Retinal pigment epithelial cell (primary cell): ENCODE data around the gene SND1.

Experiments used
- DNase-seq: peaks from one replicate; pipeline ENCODE4 v3.0.0-alpha.2; 2010; ENCODE audit warnings: low read depth
- H3K4me3 ChIP-seq: 2 replicates; pipeline ENCODE4 v1.5.1; 2011; ENCODE audit warnings: mild to moderate bottlenecking, low read length, control low read depth, moderate library complexity
- TF ChIP-seq, protein P1 (sequence below): conservative IDR thresholded peaks from 2 replicates; pipeline ENCODE4 v1.5.1; 2011; ENCODE audit warnings: low read depth, low read length, control low read depth, inconsistent platforms

SND1 gene

DNA sequence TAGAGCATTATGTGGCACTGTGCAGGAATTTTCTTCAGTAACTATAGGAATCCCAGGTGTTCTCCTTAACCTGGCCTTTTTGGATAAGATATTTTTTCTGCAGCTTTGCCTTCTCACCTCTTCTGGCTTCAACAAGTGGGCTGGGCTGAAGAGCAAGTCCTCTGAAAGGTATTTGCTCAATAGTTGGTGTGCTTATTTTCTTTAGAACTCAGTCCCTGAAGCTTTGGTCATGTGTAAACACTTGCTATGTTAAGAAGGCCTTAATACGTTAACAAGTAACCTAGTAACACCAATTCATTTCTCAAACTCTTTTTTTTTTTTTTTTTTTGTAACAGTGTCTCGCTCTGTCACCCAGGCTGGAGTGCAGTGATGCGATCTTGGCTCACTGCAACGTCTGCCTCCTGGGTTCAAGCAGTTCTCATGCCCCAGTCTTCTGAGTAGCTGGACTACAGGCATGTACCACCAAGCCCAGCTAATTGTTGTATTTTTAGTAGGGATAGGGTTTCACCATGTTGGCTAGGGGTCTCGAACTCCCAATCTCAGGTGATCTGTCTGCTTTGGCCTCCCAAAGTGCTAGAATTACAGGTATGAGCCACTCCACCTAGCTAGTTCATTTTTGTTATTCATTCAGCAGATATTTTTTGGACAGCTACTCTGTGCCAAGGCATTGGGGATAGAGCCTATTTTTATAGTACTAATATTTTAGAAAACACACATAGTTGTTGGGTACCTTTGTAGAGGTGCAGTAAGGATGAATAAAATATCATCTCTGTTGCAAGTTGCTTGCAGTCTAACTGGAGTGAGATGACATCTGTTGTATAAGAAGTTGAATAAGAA is 164.6 kb downstream of the SND1 start:
- TF ChIP-seq, protein P1, sequence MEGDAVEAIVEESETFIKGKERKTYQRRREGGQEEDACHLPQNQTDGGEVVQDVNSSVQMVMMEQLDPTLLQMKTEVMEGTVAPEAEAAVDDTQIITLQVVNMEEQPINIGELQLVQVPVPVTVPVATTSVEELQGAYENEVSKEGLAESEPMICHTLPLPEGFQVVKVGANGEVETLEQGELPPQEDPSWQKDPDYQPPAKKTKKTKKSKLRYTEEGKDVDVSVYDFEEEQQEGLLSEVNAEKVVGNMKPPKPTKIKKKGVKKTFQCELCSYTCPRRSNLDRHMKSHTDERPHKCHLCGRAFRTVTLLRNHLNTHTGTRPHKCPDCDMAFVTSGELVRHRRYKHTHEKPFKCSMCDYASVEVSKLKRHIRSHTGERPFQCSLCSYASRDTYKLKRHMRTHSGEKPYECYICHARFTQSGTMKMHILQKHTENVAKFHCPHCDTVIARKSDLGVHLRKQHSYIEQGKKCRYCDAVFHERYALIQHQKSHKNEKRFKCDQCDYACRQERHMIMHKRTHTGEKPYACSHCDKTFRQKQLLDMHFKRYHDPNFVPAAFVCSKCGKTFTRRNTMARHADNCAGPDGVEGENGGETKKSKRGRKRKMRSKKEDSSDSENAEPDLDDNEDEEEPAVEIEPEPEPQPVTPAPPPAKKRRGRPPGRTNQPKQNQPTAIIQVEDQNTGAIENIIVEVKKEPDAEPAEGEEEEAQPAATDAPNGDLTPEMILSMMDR: no peak
- no peak for DNase-seq
- H3K4me3 ChIP-seq: no peak overlapping the region

- no peak for DNase-seq
- H3K4me3 ChIP-seq: no peak overlapping the region
- TF ChIP-seq, protein P1: no peak
These were observed 165.5 kb downstream of the SND1 start for GRCh38 chr7:127817466-127817865.

GRCh38 chr7:127818306-127818705 is 166.3 kb downstream of the SND1 start:
- TF ChIP-seq, protein P1: no peak
- DNase-seq: no peak
- H3K4me3 ChIP-seq: no peak overlapping the region

DNA sequence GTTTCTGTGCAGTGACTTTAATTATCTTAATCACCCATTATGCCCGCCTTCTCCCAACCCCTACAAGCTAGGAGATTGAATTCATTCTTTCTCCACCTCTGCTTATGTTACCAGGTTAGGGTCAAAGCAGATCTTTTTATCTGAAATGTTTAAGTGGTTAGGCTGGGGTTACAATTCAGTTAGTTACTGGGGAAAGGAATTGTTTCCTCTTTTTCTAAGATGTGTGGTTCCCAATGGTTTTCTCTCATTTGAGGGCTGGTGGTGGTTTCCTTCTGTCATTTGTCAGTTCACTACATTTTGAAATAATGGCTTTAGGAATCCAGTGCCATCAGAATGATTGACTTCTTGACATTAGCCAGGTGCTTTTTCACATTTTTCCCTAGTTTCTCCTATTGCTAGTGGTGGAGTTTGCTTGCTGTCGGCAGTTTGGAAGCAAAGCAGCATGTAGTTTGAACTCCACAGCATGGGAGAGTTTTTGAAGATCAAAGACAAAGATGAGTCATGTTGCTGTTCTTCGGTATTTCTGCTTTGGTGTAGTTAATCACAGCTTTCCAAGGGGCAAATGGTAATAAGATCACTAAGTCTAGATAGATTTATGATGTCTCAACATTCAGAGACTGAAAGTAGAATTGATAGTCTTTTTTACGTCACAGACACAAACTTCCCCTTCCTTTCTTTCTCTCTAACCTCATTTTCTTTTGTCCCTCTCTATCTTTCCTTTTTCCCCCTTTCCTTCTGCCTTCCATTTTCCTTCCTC is 168.2 kb downstream of the SND1 start:
- DNase-seq: no peak

DNA sequence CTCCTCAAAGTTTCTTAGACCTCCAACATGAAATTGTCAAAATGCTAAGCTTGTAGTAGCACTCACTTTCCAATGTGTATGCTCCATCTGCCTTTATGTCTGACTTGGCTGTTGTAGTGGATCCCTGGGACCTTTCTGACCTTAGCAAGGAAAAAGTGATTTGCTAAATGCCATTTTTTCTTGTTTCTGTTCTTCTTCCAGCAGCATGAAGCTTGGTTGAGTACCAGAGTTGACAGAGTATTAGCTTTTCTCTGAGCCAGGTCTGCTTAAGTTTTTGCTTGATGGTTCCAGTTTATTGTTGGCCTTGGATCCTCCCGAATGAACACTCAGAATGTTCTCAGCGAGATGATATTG is 168.7 kb downstream of the SND1 start:
- TF ChIP-seq, protein P1: no peak
- DNase-seq: no peak
- no peak overlapping the region for H3K4me3 ChIP-seq

More for the DNA sequence above, 168.2 kb downstream of the SND1 start:
- H3K4me3 ChIP-seq: no peak overlapping the region
- TF ChIP-seq, protein P1: no peak

DNA sequence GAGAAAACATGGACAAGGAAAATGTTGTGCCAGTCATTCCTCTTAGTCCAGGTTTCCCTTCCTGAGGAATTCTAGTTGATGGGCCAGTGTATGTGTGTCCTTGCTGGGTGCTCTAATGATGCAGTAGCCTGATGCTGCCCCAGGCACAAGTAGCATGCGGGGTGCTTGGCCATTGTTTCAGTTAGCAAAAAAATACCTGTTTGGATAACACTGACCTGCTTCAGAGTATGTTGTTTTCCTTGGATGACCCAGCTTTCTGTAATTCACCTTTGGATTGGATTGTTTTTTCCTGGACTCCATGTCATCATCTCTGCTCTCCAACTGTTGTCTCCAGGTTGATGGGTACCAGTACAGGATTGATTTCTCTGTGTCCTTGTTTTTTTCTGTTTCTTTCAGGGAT is 169.2 kb downstream of the SND1 start:
- DNase-seq: no peak
- TF ChIP-seq, protein P1: no peak
- no peak overlapping the region for H3K4me3 ChIP-seq
